ENCODE results near the gene CEP170.

DNA sequence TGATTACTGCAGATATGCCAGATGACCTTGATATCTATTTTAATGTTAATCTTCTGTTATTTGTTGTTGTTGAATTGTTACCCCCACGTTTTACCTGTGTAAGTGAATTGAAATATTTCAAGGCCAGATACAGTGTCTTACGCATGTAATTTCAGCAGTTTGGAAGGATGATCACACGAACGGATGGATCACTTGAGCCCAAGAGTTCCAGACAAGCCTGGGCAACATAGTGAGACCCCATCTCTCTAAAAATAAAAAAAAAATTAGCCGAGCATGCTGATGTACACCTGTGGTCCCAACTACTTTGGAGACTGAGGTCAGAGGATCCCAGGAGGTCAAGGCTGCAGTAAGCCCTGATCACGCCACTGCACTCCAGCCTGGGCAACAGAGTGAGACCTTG, 33.0 kb upstream of the CEP170 start:
- TF ChIP-seq, protein P1, sequence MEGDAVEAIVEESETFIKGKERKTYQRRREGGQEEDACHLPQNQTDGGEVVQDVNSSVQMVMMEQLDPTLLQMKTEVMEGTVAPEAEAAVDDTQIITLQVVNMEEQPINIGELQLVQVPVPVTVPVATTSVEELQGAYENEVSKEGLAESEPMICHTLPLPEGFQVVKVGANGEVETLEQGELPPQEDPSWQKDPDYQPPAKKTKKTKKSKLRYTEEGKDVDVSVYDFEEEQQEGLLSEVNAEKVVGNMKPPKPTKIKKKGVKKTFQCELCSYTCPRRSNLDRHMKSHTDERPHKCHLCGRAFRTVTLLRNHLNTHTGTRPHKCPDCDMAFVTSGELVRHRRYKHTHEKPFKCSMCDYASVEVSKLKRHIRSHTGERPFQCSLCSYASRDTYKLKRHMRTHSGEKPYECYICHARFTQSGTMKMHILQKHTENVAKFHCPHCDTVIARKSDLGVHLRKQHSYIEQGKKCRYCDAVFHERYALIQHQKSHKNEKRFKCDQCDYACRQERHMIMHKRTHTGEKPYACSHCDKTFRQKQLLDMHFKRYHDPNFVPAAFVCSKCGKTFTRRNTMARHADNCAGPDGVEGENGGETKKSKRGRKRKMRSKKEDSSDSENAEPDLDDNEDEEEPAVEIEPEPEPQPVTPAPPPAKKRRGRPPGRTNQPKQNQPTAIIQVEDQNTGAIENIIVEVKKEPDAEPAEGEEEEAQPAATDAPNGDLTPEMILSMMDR (conservative IDR thresholded peaks at IDR 0.05; ENCODE audit: low read depth in 2 of 2): no peak
- TF ChIP-seq EZH2 (IDR thresholded peaks at IDR 0.05; ENCODE audit: low read depth, unreplicated experiment) (no peak), POLR2AphosphoS5 (IDR thresholded peaks at IDR 0.05; ENCODE audit: low read depth) (no peak), EZH2phosphoT487 (IDR thresholded peaks at IDR 0.05; ENCODE audit: unreplicated experiment) (no peak), CREB1 (CRISPR knock-in tag; IDR thresholded peaks at IDR 0.05; ENCODE audit: low read depth) (no peak), JUNB (IDR thresholded peaks at IDR 0.05; ENCODE audit: unreplicated experiment) (no peak), NANOG (IDR thresholded peaks at IDR 0.05; ENCODE audit: borderline replicate concordance) (no peak)
- TF ChIP-seq, protein P2, sequence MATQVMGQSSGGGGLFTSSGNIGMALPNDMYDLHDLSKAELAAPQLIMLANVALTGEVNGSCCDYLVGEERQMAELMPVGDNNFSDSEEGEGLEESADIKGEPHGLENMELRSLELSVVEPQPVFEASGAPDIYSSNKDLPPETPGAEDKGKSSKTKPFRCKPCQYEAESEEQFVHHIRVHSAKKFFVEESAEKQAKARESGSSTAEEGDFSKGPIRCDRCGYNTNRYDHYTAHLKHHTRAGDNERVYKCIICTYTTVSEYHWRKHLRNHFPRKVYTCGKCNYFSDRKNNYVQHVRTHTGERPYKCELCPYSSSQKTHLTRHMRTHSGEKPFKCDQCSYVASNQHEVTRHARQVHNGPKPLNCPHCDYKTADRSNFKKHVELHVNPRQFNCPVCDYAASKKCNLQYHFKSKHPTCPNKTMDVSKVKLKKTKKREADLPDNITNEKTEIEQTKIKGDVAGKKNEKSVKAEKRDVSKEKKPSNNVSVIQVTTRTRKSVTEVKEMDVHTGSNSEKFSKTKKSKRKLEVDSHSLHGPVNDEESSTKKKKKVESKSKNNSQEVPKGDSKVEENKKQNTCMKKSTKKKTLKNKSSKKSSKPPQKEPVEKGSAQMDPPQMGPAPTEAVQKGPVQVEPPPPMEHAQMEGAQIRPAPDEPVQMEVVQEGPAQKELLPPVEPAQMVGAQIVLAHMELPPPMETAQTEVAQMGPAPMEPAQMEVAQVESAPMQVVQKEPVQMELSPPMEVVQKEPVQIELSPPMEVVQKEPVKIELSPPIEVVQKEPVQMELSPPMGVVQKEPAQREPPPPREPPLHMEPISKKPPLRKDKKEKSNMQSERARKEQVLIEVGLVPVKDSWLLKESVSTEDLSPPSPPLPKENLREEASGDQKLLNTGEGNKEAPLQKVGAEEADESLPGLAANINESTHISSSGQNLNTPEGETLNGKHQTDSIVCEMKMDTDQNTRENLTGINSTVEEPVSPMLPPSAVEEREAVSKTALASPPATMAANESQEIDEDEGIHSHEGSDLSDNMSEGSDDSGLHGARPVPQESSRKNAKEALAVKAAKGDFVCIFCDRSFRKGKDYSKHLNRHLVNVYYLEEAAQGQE (IDR thresholded peaks at IDR 0.05; ENCODE audit: unreplicated experiment): no peak
- TF ChIP-seq, protein P3, sequence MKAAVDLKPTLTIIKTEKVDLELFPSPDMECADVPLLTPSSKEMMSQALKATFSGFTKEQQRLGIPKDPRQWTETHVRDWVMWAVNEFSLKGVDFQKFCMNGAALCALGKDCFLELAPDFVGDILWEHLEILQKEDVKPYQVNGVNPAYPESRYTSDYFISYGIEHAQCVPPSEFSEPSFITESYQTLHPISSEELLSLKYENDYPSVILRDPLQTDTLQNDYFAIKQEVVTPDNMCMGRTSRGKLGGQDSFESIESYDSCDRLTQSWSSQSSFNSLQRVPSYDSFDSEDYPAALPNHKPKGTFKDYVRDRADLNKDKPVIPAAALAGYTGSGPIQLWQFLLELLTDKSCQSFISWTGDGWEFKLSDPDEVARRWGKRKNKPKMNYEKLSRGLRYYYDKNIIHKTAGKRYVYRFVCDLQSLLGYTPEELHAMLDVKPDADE (IDR thresholded peaks at IDR 0.05): no peak

All from GM23338 (cell line).